Psoas muscle (tissue), 8 donors: ENCODE results near the gene SCD. TPM values are rescaled to one million over a fixed set of nuclear protein-coding genes. Genes with fewer than 3 reads are reported as not detected.

Experiments used
- ATAC-seq, 4 donors: fragments of 200-7000 bp; cut with Tn5 transposase; one replicate each; pipeline ENCODE4 v1.9.1; 2020; ENCODE audit warnings: moderate library complexity in 3 of 4, mild to moderate bottlenecking in 2 of 4
- DNase-seq, 2 donors: peaks; one replicate each; pipeline ENCODE4 v3.0.0-alpha.2; 2020
- H3K27ac ChIP-seq: fragments of 200-600 bp; one replicate; pipeline ENCODE4 v1.8.0; 2022
- H3K27me3 ChIP-seq, 3 donors: fragments of 200-600 bp in 1 of 3; one replicate each; pipeline versions ENCODE4 v1.6.1 to v1.8.0; 2013 to 2022; ENCODE audit warnings: low read length in 2 of 3, mild to moderate bottlenecking in 2 of 3, moderate library complexity in 1 of 3; ENCODE audit not compliant: insufficient read depth in 3 of 3
- H3K36me3 ChIP-seq, 2 donors: fragments of 200-600 bp in 1 of 2; one replicate each; pipeline versions ENCODE4 v1.6.1 to v1.8.0; 2013 to 2022; ENCODE audit warnings: low read depth in 1 of 2, mild to moderate bottlenecking in 1 of 2, moderate library complexity in 1 of 2; ENCODE audit not compliant: insufficient read depth in 1 of 2
- H3K4me1 ChIP-seq: fragments of 200-600 bp; one replicate; pipeline ENCODE4 v1.8.0; 2022
- H3K4me3 ChIP-seq: fragments of 200-600 bp; one replicate; pipeline ENCODE4 v1.8.0; 2022; ENCODE audit warnings: mild to moderate bottlenecking
- H3K9me3 ChIP-seq: fragments of 200-600 bp; one replicate; pipeline ENCODE4 v1.8.0; 2022
- CTCF ChIP-seq: fragments of 200-600 bp; IDR thresholded peaks from one replicate; pipeline ENCODE4 v1.8.0; 2022; ENCODE audit warnings: antibody characterized with exemption
- WGBS, 3 donors: extraction: QIAGEN DNeasy Blood & Tissue Kit; methylation state at CpG; one replicate each; pipeline versions ENCODE4 v1.1.6 to v1.1.7; 2013; 5-methylcytosine and 5-hydroxymethylcytosine counted together
- intact Hi-C, 2 donors: fragments of 100-400 bp; cut with DNase I; formaldehyde crosslinking; loops; one replicate each; pipeline versions ENCODE4 v1.11.0 to v1.14.2; 2022
- polyA plus RNA-seq, 3 donors: library from polyadenylated mRNA; stranded (reverse); fragments of 200-250 nt; gene quantifications; one replicate each; pipeline ENCODE4 v1.2.3, GENCODE V29; 2013
- total RNA-seq, 4 donors: library from RNA; stranded (reverse); fragmentation: NEBNext Ultra II Directional in 2 of 4; extraction: Animal tissue kit (Norgen Biotek cat#: 25700) in 2 of 4; gene quantifications; one replicate each; pipeline versions ENCODE4 v1.2.1 to v1.2.4, GENCODE V29; 2021 to 2023
- donor health status: healthy with polysubstance abuse.
- donor health status: DM: no; HTN: no; CAD: no; lungs with moderate emphysema.
- donor health status: Bipolar disorder and iron deficiency.
- donor health status: healthy.
- donor health status: DM: yes; HTN: yes; CAD: no.
- donor health status: DM: no; HTN: no; CAD: no.
- donor health status: DM: no; HTN: no; CAD: no.
- donor health status: DM: yes; HTN: yes; CAD: no.

The SCD gene
- total and polyA plus RNA-seq, 7 donors = 1.1 to 18.4 (median 9.5) TPM

GRCh38 chr10:100341953-100342626 is 4.9 kb upstream of the SCD start:
- ATAC-seq (peak; percentile 47 to 62 (median 56)), DNase-seq (peak in 1 of 2 donors; percentile 20)
- WGBS, 3 donors = 41 to 68% (median 50%) methylated on average over 9 of the region's 9 CpGs
- Histone ChIP-seq H3K27ac (peak overlapping the region; percentile 82), H3K9me3 (no peaks in the 10 kb centered on the region), H3K27me3 (peaks cover 0 to 10% (median 0%) of the 10 kb centered on the region in 3 donors), H3K4me3 (no peak overlapping the region), H3K4me1 (peaks cover 36% of the 10 kb centered on the region), H3K36me3 (no peaks in the 10 kb centered on the region)
- intact Hi-C loops = loop anchor here (2.0 to 5.0 kb wide), 2 partner anchors 33 to 175 kb away; partner anchors contain the start of gene SEC31B (in 1 of the 2)
- peak; percentile 54 for TF ChIP-seq CTCF

GRCh38 chr10:100342627-100342972 is 4.4 kb upstream of the SCD start:
- intact Hi-C loops = loop anchor here in 1 of 2 donors (5.0 kb wide), 1 partner anchor 175 kb away; the partner anchor contains the start of gene SEC31B
- Histone ChIP-seq H3K27ac (peak overlapping the region; percentile 82), H3K4me1 (peaks cover 36% of the 10 kb centered on the region), H3K9me3 (no peaks in the 10 kb centered on the region), H3K36me3 (no peaks in the 10 kb centered on the region), H3K27me3 (peaks cover 0 to 15% (median 4%) of the 10 kb centered on the region in 3 donors), H3K4me3 (no peak overlapping the region)
- TF ChIP-seq CTCF = no peak
- DNase-seq (no peak), ATAC-seq (no peak)
- 82 to 87% (median 85%) methylated on average over 7 of the region's 7 CpGs for WGBS, 3 donors

GRCh38 chr10:100344241-100344788 is 2.7 kb upstream of the SCD start:
- H3K27ac ChIP-seq = peak overlapping the region; percentile 50
- TF ChIP-seq CTCF = no peak
- peaks cover 36% of the 10 kb centered on the region for H3K4me1 ChIP-seq
- intact Hi-C loops = loop anchor here in 1 of 2 donors (5.0 kb wide), 1 partner anchor 173 kb away; the partner anchor contains the start of gene SEC31B
- ATAC-seq (no peak), DNase-seq (no peak)
- no peaks in the 10 kb centered on the region for H3K9me3 ChIP-seq
- H3K4me3 ChIP-seq = no peak overlapping the region
- 73 to 91% (median 77%) methylated on average over 3 of the region's 3 CpGs for WGBS, 3 donors
- H3K36me3 ChIP-seq = no peaks in the 10 kb centered on the region
- H3K27me3 ChIP-seq = peaks cover 3 to 32% (median 11%) of the 10 kb centered on the region in 3 donors

- WGBS, 3 donors = 24 to 34% (median 27%) methylated on average over 9 of the region's 9 CpGs
- no peaks in the 10 kb centered on the region for H3K9me3 ChIP-seq
- peak overlapping the region; percentile 74 for H3K4me3 ChIP-seq
- peak in 1 of 2 donors; percentile 66 for DNase-seq
- intact Hi-C loops = no loop called here
- peak; percentile 51 to 74 (median 64) for ATAC-seq
- H3K27ac ChIP-seq = no peak overlapping the region
- H3K4me1 ChIP-seq = peaks cover 30% of the 10 kb centered on the region
- peaks cover 3 to 45% (median 15%) of the 10 kb centered on the region in 3 donors for H3K27me3 ChIP-seq
- no peaks in the 10 kb centered on the region for H3K36me3 ChIP-seq
- no peak for TF ChIP-seq CTCF
These were observed 1.3 kb upstream of the SCD start for GRCh38 chr10:100345570-100346330.
